Measurements from ENCODE around the gene OVOL3. TPM values are rescaled to one million over a fixed set of nuclear protein-coding genes. Genes with fewer than 3 reads are reported as not detected.

OVOL3 gene
- 0.17 to 0.43 TPM (median 0.23 TPM) in 3 of 5 replicates, not detected in the others for total RNA-seq (2022; extraction: Qiagen RNA extraction; ENCODE audit: low read depth)

GRCh38 chr19:36110487-36111199 lies at the start of gene OVOL3:
TSS of gene OVOL3 (plus strand) at chr19:36111143. CDS start at chr19:36111203, 60 bp downstream.

GRCh38 chr19:36114721-36115452 lies 3.9 kb downstream of the OVOL3 start, which contains the start of gene POLR2I:
TSS of gene POLR2I (minus strand) at chr19:36114875. CDS start at chr19:36114856, 19 bp downstream.

GRCh38 chr19:36115453-36116343 lies 4.8 kb downstream of the OVOL3 start, which contains the start of gene TBCB:
TSS of gene TBCB (plus strand) at chr19:36115468. CDS start at chr19:36115561, 93 bp downstream.

GRCh38 chr19:36139473-36140303 lies 28.7 kb downstream of the OVOL3 start, which contains the start of gene CAPNS1:
TSS of gene CAPNS1 (plus strand) at chr19:36140066. CDS start at chr19:36141012, 946 bp downstream.

GRCh38 chr19:36152352-36153091 lies 41.6 kb downstream of the OVOL3 start, which contains the start of gene COX7A1:
TSS of gene COX7A1 (minus strand) at chr19:36152447. CDS start at chr19:36152407, 40 bp downstream.

Other genes starting within 250 kb of the OVOL3 start
- gene APLP1, start 242.6 kb upstream of the OVOL3 start, total RNA-seq (2022; extraction: Qiagen RNA extraction; ENCODE audit: low read depth): 66.5 to 99.5 TPM (median 89.7 TPM) in 5 replicates
- 6.9 to 9.4 TPM (median 8.2 TPM) in 5 replicates for gene NFKBID, start 210.6 kb upstream of the OVOL3 start, total RNA-seq (2022; extraction: Qiagen RNA extraction; ENCODE audit: low read depth)
- 0.40 to 0.81 TPM (median 0.57 TPM) in 4 of 5 replicates, not detected in the other for gene HCST, start 208.6 kb upstream of the OVOL3 start, total RNA-seq (2022; extraction: Qiagen RNA extraction; ENCODE audit: low read depth)
- not detected in 5 replicates for gene TYROBP, start 202.8 kb upstream of the OVOL3 start, total RNA-seq (2022; extraction: Qiagen RNA extraction; ENCODE audit: low read depth)
- gene LRFN3, start 174.8 kb upstream of the OVOL3 start, total RNA-seq (2022; extraction: Qiagen RNA extraction; ENCODE audit: low read depth): 16.7 to 26.3 TPM (median 20.5 TPM) in 5 replicates
- 30.3 to 52.4 TPM (median 46.9 TPM) in 5 replicates for gene SDHAF1, start 116.0 kb upstream of the OVOL3 start, total RNA-seq (2022; extraction: Qiagen RNA extraction; ENCODE audit: low read depth)
- gene SYNE4, start 102.3 kb upstream of the OVOL3 start, total RNA-seq (2022; extraction: Qiagen RNA extraction; ENCODE audit: low read depth): 0.23 to 0.50 TPM (median 0.36 TPM) in 4 of 5 replicates, not detected in the other
- 23.1 to 33.9 TPM (median 26.5 TPM) in 5 replicates for gene ALKBH6, start 96.9 kb upstream of the OVOL3 start, total RNA-seq (2022; extraction: Qiagen RNA extraction; ENCODE audit: low read depth)
- gene CLIP3, start 78.3 kb upstream of the OVOL3 start, total RNA-seq (2022; extraction: Qiagen RNA extraction; ENCODE audit: low read depth): 0.83 to 1.4 TPM (median 1.0 TPM) in 5 replicates
- 4.1 to 7.8 TPM (median 6.5 TPM) in 5 replicates for gene THAP8, start 56.9 kb upstream of the OVOL3 start, total RNA-seq (2022; extraction: Qiagen RNA extraction; ENCODE audit: low read depth)
- gene WDR62, start 56.2 kb upstream of the OVOL3 start, total RNA-seq (2022; extraction: Qiagen RNA extraction; ENCODE audit: low read depth): 21.2 to 28.4 TPM (median 26.8 TPM) in 5 replicates
- 229 to 258 TPM (median 242 TPM) in 5 replicates for gene POLR2I, start 3.7 kb downstream of the OVOL3 start, total RNA-seq (2022; extraction: Qiagen RNA extraction; ENCODE audit: low read depth)
- gene TBCB, start 4.3 kb downstream of the OVOL3 start, total RNA-seq (2022; extraction: Qiagen RNA extraction; ENCODE audit: low read depth): 395 to 543 TPM (median 523 TPM) in 5 replicates
- gene CAPNS1, start 28.9 kb downstream of the OVOL3 start, total RNA-seq (2022; extraction: Qiagen RNA extraction; ENCODE audit: low read depth): 1,446 to 2,206 TPM (median 2,101 TPM) in 5 replicates
- not detected in 5 replicates for gene COX7A1, start 41.3 kb downstream of the OVOL3 start, total RNA-seq (2022; extraction: Qiagen RNA extraction; ENCODE audit: low read depth)
- gene ZNF565, start 103.5 kb downstream of the OVOL3 start, total RNA-seq (2022; extraction: Qiagen RNA extraction; ENCODE audit: low read depth): 3.9 to 4.8 TPM (median 4.0 TPM) in 5 replicates
- gene ZNF146, start 104.0 kb downstream of the OVOL3 start, total RNA-seq (2022; extraction: Qiagen RNA extraction; ENCODE audit: low read depth): 118 to 190 TPM (median 125 TPM) in 5 replicates